Measurements from ENCODE around the gene EDAR. TPM values are rescaled to one million over a fixed set of nuclear protein-coding genes. Genes with fewer than 3 reads are reported as not detected.

Gene EDAR
- total and polyA plus RNA-seq, 9 of the 15 experiments (the other 6 are each of a cell fraction or from before 2014, with no cell fraction given), result 0.01 TPM; not detected in 8

DNA sequence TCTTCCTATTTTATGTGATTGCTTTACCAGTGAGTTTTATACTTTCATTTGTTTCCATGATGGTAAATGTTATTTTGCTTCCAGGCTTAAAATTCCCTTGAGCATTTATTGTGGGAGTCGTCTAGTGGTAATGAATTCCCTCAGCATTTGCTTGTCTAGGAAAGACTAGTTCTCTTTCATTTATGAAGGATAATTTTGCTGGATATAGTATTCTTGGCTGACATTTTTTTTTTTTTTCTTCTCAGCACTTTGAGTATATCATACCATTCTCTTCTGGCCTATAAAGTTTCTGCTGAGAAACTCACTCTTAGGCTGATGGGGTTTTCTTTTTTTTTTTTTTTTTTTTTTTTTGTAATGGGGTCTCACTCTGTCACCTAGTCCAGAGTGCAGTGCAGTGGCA, 99.1 kb downstream of the EDAR start (continued):
- TF ChIP-seq, protein P1, sequence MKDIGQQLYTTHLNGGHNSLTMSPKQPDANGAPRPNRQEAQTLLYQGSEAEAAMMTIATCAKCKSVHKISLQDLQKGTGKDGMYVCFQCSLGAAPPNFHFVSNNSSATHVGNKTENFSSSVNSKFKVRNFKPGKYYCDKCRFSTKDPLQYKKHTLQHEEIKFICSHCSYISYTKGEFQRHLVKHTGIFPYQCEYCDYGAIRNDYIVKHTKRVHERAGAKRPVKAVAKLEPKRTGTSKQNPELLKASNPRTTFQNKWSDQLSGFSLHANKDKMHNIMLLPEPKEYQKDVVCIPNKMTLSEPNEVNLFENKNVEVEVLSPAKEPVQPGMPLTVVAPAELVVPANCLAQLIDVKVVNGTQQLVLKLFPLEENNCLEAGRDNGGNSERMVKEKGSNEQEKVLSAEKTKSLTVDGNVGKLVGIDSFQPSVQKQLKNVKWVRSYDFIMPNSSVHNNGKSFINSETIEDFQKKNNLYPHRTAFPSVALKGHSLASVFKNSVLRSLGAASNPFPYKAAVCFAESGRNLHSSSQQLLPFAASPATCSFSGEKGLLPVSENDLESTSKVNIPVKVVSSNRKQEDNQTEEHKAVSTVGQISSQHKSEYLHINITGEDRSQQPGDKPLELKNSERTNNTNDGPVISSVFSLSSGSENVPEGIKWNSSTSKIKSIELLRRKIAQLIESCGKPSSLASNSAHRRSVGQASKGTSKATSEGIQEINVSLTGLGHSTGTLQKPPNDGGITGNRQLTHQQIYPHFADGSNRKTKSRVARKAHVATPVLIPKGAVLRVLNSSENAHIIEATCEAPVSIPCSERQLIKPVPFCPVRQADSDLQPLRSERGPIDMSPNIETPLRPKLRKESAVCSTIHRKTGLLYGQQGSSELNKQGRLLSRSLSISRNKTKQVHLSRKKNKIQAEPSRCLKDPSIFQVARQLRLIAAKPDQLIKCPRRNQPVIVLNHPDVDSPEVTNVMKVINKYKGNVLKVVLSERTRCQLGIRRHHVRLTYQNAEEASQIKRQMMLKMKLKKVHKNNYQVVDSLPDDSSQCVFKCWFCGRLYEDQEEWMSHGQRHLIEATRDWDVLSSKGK (CRISPR knock-in tag; IDR thresholded peaks at IDR 0.05), result no peak
- TF ChIP-seq NELFE (IDR thresholded peaks at IDR 0.05; ENCODE audit: insufficient read depth, insufficient read length) (no peak), ZC3H11A (IDR thresholded peaks at IDR 0.05; ENCODE audit: low read depth, low read length) (no peak), ZNF707 (CRISPR knock-in tag; conservative IDR thresholded peaks at IDR 0.05) (no peak), CREM (IDR thresholded peaks at IDR 0.05; ENCODE audit: low read depth) (no peak), SNIP1 (IDR thresholded peaks at IDR 0.05; ENCODE audit: low read depth) (no peak), NCOA2 (IDR thresholded peaks at IDR 0.05; ENCODE audit: partially characterized antibody in 2 of 2) (no peak), KDM5B (IDR thresholded peaks at IDR 0.05; ENCODE audit: insufficient replicate concordance, low read depth, low read length) (no peak), XRCC3 (IDR thresholded peaks at IDR 0.05) (no peak), ZFP36 (IDR thresholded peaks at IDR 0.05; ENCODE audit: low read depth, low read length, partially characterized antibody) (no peak), ZNF124 (CRISPR knock-in tag; IDR thresholded peaks at IDR 0.05) (no peak), HCFC1 (IDR thresholded peaks at IDR 0.05; ENCODE audit: low read depth, low read length) (no peak)

Measured in K562 (cell line).